ENCODE measurements around the gene PNKP. TPM values are rescaled to one million over a fixed set of nuclear protein-coding genes. Genes with fewer than 3 reads are reported as not detected.

The PNKP gene
- total and polyA plus RNA-seq, 9 of the 15 experiments (the other 6 are each of a cell fraction or from before 2014, with no cell fraction given), result 2.8 to 85.4 (median 25.3) TPM

GRCh38 chr19:49849433-49850220 lies 17.7 kb downstream of the PNKP start (continued):
- TF ChIP-seq PRDM10 (IDR thresholded peaks at IDR 0.05; ENCODE audit: partially characterized antibody) (peak; percentile 4), MLLT1 (IDR thresholded peaks at IDR 0.05) (peak; percentile 61 to 70; a peak in 2 of 4 replicates), ZBTB12 (CRISPR knock-in tag; IDR thresholded peaks at IDR 0.05) (0 out of 2 replicates have a peak, but pooled peaks have one; percentile 19), KDM1A (IDR thresholded peaks at IDR 0.05) (0 out of 4 replicates have a peak, but pooled peaks of 1 of the 2 experiments have one; percentile 13), HCFC1 (IDR thresholded peaks at IDR 0.05; ENCODE audit: low read depth, low read length) (no peak), PTTG1 (tag; IDR thresholded peaks at IDR 0.05; ENCODE audit: low read depth) (0 out of 2 replicates have a peak, but pooled peaks have one; percentile 48), NKRF (IDR thresholded peaks at IDR 0.05; ENCODE audit: borderline replicate concordance) (0 out of 2 replicates have a peak, but pooled peaks have one; percentile 59), HMGN3 (IDR thresholded peaks at IDR 0.05; ENCODE audit: borderline replicate concordance, extremely low read depth, insufficient read length, low read depth, low read length) (no peak), PKNOX1 (IDR thresholded peaks at IDR 0.05) (peak; percentile 89), FOXA3 (CRISPR knock-in tag; conservative IDR thresholded peaks at IDR 0.05 in 1 of 2, IDR thresholded peaks at IDR 0.05 in 1 of 2) (no peak), MAFF (IDR thresholded peaks at IDR 0.05; ENCODE audit: low read length) (no peak), RBM14 (IDR thresholded peaks at IDR 0.05; ENCODE audit: borderline replicate concordance, insufficient read depth, low read depth, low read length) (no peak), MTF1 (CRISPR knock-in tag; IDR thresholded peaks at IDR 0.05; ENCODE audit: borderline replicate concordance) (no peak), HMBOX1 (IDR thresholded peaks at IDR 0.05) (peak; percentile 50; the same call in 1 of the 2 replicates), SMAD1 (IDR thresholded peaks at IDR 0.05; ENCODE audit: low read depth, low read length, partially characterized antibody) (no peak)
